DMS153 treated with DMSO at 0.1 percent for 48 hours (cell line): ENCODE measurements around the gene CD151.

Source experiments
- DNase-seq: peaks from one replicate; lab custom pipeline; 2025; ENCODE audit not compliant: unreplicated experiment; lab: John Stamatoyannopoulos, UW

The CD151 gene

GRCh38 chr11:855330-855674 is 22.6 kb downstream of the CD151 start:
- no peak for DNase-seq

- no peak for DNase-seq
Measured at GRCh38 chr11:855796-856195, 23.0 kb downstream of the CD151 start.

GRCh38 chr11:856397-856796 is 23.6 kb downstream of the CD151 start:
- no peak for DNase-seq

GRCh38 chr11:858053-858761 is 25.5 kb downstream of the CD151 start:
- no peak for DNase-seq

- no peak for DNase-seq
Measured at GRCh38 chr11:858762-859339, 26.1 kb downstream of the CD151 start.

- peak; percentile 40 for DNase-seq
Measured at GRCh38 chr11:859394-860131, 26.8 kb downstream of the CD151 start.

- DNase-seq = no peak
Measured at GRCh38 chr11:860234-861104, 27.7 kb downstream of the CD151 start.

- no peak for DNase-seq
Measured at GRCh38 chr11:861105-861479, 28.3 kb downstream of the CD151 start.

- DNase-seq = no peak
Measured at GRCh38 chr11:862081-862661, 29.4 kb downstream of the CD151 start.

- DNase-seq = no peak
Measured at GRCh38 chr11:862696-863022, 29.9 kb downstream of the CD151 start.

- no peak for DNase-seq
Measured at GRCh38 chr11:863023-863909, 30.5 kb downstream of the CD151 start.

GRCh38 chr11:863910-864827 is 31.4 kb downstream of the CD151 start:
- no peak for DNase-seq

- DNase-seq = no peak
Measured at GRCh38 chr11:864898-865297, 32.1 kb downstream of the CD151 start.

GRCh38 chr11:865462-866430 is 33.0 kb downstream of the CD151 start:
- DNase-seq = no peak

GRCh38 chr11:866481-866880 is 33.7 kb downstream of the CD151 start:
- DNase-seq = no peak

GRCh38 chr11:867856-868358 is 35.2 kb downstream of the CD151 start:
- DNase-seq = no peak

- no peak for DNase-seq
Measured at GRCh38 chr11:868394-868793, 35.6 kb downstream of the CD151 start.

- DNase-seq = no peak
Measured at GRCh38 chr11:868802-869201, 36.0 kb downstream of the CD151 start.
